H1 (cell line): ENCODE results near the gene MSH5. TPM values are rescaled to one million over a fixed set of nuclear protein-coding genes. Genes with fewer than 3 reads are reported as not detected.

Experiments
- CTCF ChIA-PET: fragments of 300-600 bp; sonication (Branson Sonifier 250); formaldehyde crosslinking; loops from one replicate; lab custom pipeline; 2021; ENCODE audit not compliant: partially characterized antibody; lab: Charles Lee
- POLR2A ChIA-PET: fragments of 300-600 bp; sonication (Branson Sonifier 250); formaldehyde crosslinking; loops from one replicate; lab custom pipeline; 2021; ENCODE audit warnings: inconsistent platforms; ENCODE audit not compliant: partially characterized antibody; lab: Charles Lee
- DNase-seq, 2 experiments: peaks; one replicate each; pipeline versions ENCODE4 v3.0.0 to v3.0.0-alpha.2; 2010 to 2022; ENCODE audit warnings: low spot score in 2 of 2, low read depth in 1 of 2, mixed read lengths in 1 of 2
- FAIRE-seq: peaks from 2 replicates; lab custom pipeline; 2011; peaks lifted over from hg19 to GRCh38; lab: Jason Lieb, UNC
- H2AFZ ChIP-seq: 2 replicates; pipeline ENCODE4 v1.8.1; 2012; ENCODE audit warnings: low read length, inconsistent platforms
- H2AK5ac ChIP-seq: 2 replicates; pipeline ENCODE4 v1.6.1; 2013; ENCODE audit warnings: low read depth, low read length
- H2BK120ac ChIP-seq: replicated peaks from 2 replicates; pipeline ENCODE3; 2013; ENCODE audit warnings: low read depth, low read length, inconsistent platforms
- H2BK12ac ChIP-seq: 2 replicates; pipeline ENCODE4 v1.6.1; 2013; ENCODE audit warnings: low read depth, low read length
- H2BK15ac ChIP-seq: 2 replicates; pipeline ENCODE4 v1.6.1; 2013; ENCODE audit warnings: low read length
- H2BK20ac ChIP-seq: 2 replicates; pipeline ENCODE4 v1.6.1; 2013; ENCODE audit warnings: low read length
- H2BK5ac ChIP-seq: 2 replicates; pipeline ENCODE4 v1.6.1; 2013; ENCODE audit warnings: low read depth, low read length
- H3K14ac ChIP-seq: 2 replicates; pipeline ENCODE4 v1.6.1; 2013; ENCODE audit warnings: inconsistent platforms; ENCODE audit not compliant: insufficient read length
- H3K18ac ChIP-seq: 2 replicates; pipeline ENCODE4 v1.6.1; 2013; ENCODE audit warnings: low read length; ENCODE audit errors: extremely low read depth
- H3K23ac ChIP-seq: 2 replicates; pipeline ENCODE4 v1.6.1; 2013; ENCODE audit warnings: inconsistent platforms; ENCODE audit not compliant: insufficient read length
- H3K23me2 ChIP-seq: 2 replicates; pipeline ENCODE4 v1.6.1; 2013; ENCODE audit warnings: low read depth, low read length
- H3K27ac ChIP-seq: 2 replicates; pipeline ENCODE4 v1.6.1; 2011; ENCODE audit warnings: low read depth, low read length, inconsistent platforms
- H3K27me3 ChIP-seq, 4 experiments: replicated peaks in 1 of 4; 1 replicate in 1 of 4; 2 replicates in 3 of 4; pipeline versions ENCODE4 v1.6.1 to v1.8.1; 2011 to 2013; ENCODE audit warnings: low read length in 3 of 4, mild to moderate bottlenecking in 3 of 4, inconsistent platforms in 2 of 4, mixed read lengths in 2 of 4, moderate library complexity in 1 of 4; ENCODE audit not compliant: control insufficient read depth in 3 of 4, insufficient read depth in 3 of 4; ENCODE audit errors: extremely low read depth in 1 of 4
- H3K36me3 ChIP-seq, 4 experiments: 2 replicates each; pipeline versions ENCODE4 v1.6.1 to v1.8.1; 2011 to 2013; ENCODE audit warnings: mild to moderate bottlenecking in 4 of 4, low read length in 3 of 4, moderate library complexity in 2 of 4, control low read depth in 1 of 4, inconsistent platforms in 1 of 4; ENCODE audit not compliant: insufficient read depth in 4 of 4, control insufficient read depth in 2 of 4
- H3K4ac ChIP-seq: replicated peaks from 2 replicates; pipeline ENCODE3; 2013; ENCODE audit warnings: low read length, low read depth, mixed read lengths, inconsistent platforms; ENCODE audit not compliant: insufficient read length
- H3K4me1 ChIP-seq, 4 experiments: replicated peaks in 1 of 4; 1 replicate in 1 of 4; 2 replicates in 3 of 4; pipeline versions ENCODE4 v1.6.1 to v1.8.1; 2011 to 2013; ENCODE audit warnings: low read length in 3 of 4, inconsistent platforms in 2 of 4, mixed read lengths in 1 of 4; ENCODE audit not compliant: insufficient read depth in 4 of 4, control insufficient read depth in 3 of 4
- H3K4me2 ChIP-seq, 2 experiments: 2 replicates each; pipeline versions ENCODE4 v1.6.1 to v1.8.1; 2011 to 2013; ENCODE audit warnings: low read depth in 2 of 2, low read length in 2 of 2, control low read depth in 1 of 2, inconsistent platforms in 1 of 2, mild to moderate bottlenecking in 1 of 2; ENCODE audit not compliant: insufficient read depth in 1 of 2
- H3K4me3 ChIP-seq, 4 experiments: fragments of 200-600, 300-600 bp in 1 of 4; sonication (generic), shearing (Covaris generic), sonication (Bioruptor Twin) in 1 of 4; 2 replicates each; pipeline versions ENCODE4 v1.5.1 to v1.8.1; 2011 to 2016; ENCODE audit warnings: low read length in 4 of 4, low read depth in 3 of 4, control low read depth in 2 of 4, inconsistent platforms in 2 of 4, mild to moderate bottlenecking in 2 of 4, mixed read lengths in 1 of 4, moderate library complexity in 1 of 4; ENCODE audit not compliant: insufficient read depth in 2 of 4; ENCODE audit errors: extremely low read depth in 1 of 4
- H3K56ac ChIP-seq: replicated peaks from 2 replicates; pipeline ENCODE3; 2013; ENCODE audit warnings: low read depth, mild to moderate bottlenecking, mixed read lengths, low read length, inconsistent platforms; ENCODE audit not compliant: insufficient read length
- H3K79me1 ChIP-seq: 2 replicates; pipeline ENCODE4 v1.6.1; 2013; ENCODE audit warnings: low read depth, low read length, control low read depth
- H3K79me2 ChIP-seq, 2 experiments: 2 replicates each; pipeline versions ENCODE4 v1.6.1 to v1.8.1; 2012 to 2013; ENCODE audit warnings: low read length in 2 of 2, mild to moderate bottlenecking in 2 of 2, inconsistent platforms in 1 of 2; ENCODE audit not compliant: insufficient read depth in 2 of 2, control insufficient read depth in 1 of 2
- H3K9ac ChIP-seq, 4 experiments: replicated peaks in 1 of 4; 1 replicate in 1 of 4; 2 replicates in 3 of 4; pipeline versions ENCODE4 v1.6.1 to v1.8.1; 2011 to 2013; ENCODE audit warnings: low read depth in 3 of 4, low read length in 3 of 4, control low read depth in 2 of 4, mild to moderate bottlenecking in 2 of 4, moderate library complexity in 2 of 4, inconsistent platforms in 1 of 4; ENCODE audit errors: extremely low read depth in 1 of 4
- H3K9me3 ChIP-seq, 2 experiments: 2 replicates each; pipeline versions ENCODE4 v1.6.1 to v1.8.1; 2012 to 2013; ENCODE audit warnings: mild to moderate bottlenecking in 2 of 2, moderate library complexity in 2 of 2, control low read depth in 1 of 2, inconsistent platforms in 1 of 2, low read depth in 1 of 2, low read length in 1 of 2, mixed read lengths in 1 of 2; ENCODE audit not compliant: insufficient read depth in 2 of 2
- H4K20me1 ChIP-seq, 2 experiments: replicated peaks in 1 of 2; 2 replicates each; pipeline versions ENCODE3 to v1.8.1; 2011 to 2013; ENCODE audit warnings: inconsistent platforms in 2 of 2, low read length in 2 of 2, mild to moderate bottlenecking in 1 of 2; ENCODE audit not compliant: insufficient read depth in 2 of 2, control insufficient read depth in 1 of 2
- H4K5ac ChIP-seq: 2 replicates; pipeline ENCODE4 v1.6.1; 2013; ENCODE audit warnings: low read length, low read depth, mixed read lengths, inconsistent platforms; ENCODE audit not compliant: insufficient read length
- H4K8ac ChIP-seq: 2 replicates; pipeline ENCODE4 v1.8.0; 2013; ENCODE audit warnings: mild to moderate bottlenecking, moderate library complexity, low read length, inconsistent platforms; ENCODE audit not compliant: insufficient read depth; ENCODE audit errors: extremely low read depth
- H4K91ac ChIP-seq: replicated peaks from 2 replicates; pipeline ENCODE3; 2013; ENCODE audit warnings: low read length, mixed read lengths, inconsistent platforms; ENCODE audit not compliant: insufficient read length
- EP300 ChIP-seq, 2 experiments: IDR thresholded peaks; 1 replicate in 1 of 2; 2 replicates in 1 of 2; pipeline ENCODE4 v1.6.1; 2011 to 2012; ENCODE audit warnings: low read depth in 2 of 2, low read length in 2 of 2, mild to moderate bottlenecking in 2 of 2, borderline replicate concordance in 1 of 2, inconsistent platforms in 1 of 2, moderate library complexity in 1 of 2
- SIRT6 ChIP-seq: IDR thresholded peaks from one replicate; pipeline ENCODE4 v1.7.1; 2012; ENCODE audit warnings: low read length, inconsistent platforms
- WGBS, 2 experiments: shearing (Covaris generic) in 1 of 2; methylation state at CpG; one replicate each; pipeline versions ENCODE4 v1.1.6 to v1.1.7; 2013 to 2015; ENCODE audit warnings: low lambda C conversion rate in 2 of 2, mixed read lengths in 2 of 2, inconsistent platforms in 1 of 2, low coverage in 1 of 2, missing lambda C conversion rate in 1 of 2; ENCODE audit not compliant: insufficient replicate concordance in 2 of 2, insufficient coverage in 1 of 2, insufficient read length in 1 of 2; ENCODE audit errors: extremely low coverage in 1 of 2, missing lambda C conversion rate in 1 of 2; 5-methylcytosine and 5-hydroxymethylcytosine counted together
- polyA plus RNA-seq, 7 experiments: library from polyadenylated mRNA; depleted of rRNA in 3 of 7; stranded (reverse) in 5 of 7; unstranded in 2 of 7; fragments of >200 nt in 5 of 7; fragments of 200-250 nt in 2 of 7; gene quantifications; 1 replicate in 5 of 7; 2 replicates in 1 of 7; 4 replicates in 1 of 7; pipeline versions ENCODE4 v1.2.1 to v1.2.3, GENCODE V29; 2011 to 2013; ENCODE audit warnings: missing spikeins in 2 of 7, mixed read lengths in 2 of 7
- total RNA-seq: library from RNA; stranded (reverse); fragmentation: NEBNext Ultra II Directional; extraction: Animal tissue kit (Norgen Biotek cat#: 25700); gene quantifications from 2 replicates; pipeline ENCODE4 v1.2.1, GENCODE V29; 2021

The MSH5 gene
- total and polyA plus RNA-seq, 2 of the 8 experiments (the other 6 are each of a cell fraction or from before 2014, with no cell fraction given) = 25.3 to 26.5 TPM

- CTCF ChIA-PET = interaction anchor here (0.9 to 8.9 kb wide), 9 partner anchors 10 to 103 kb away, joined by 3 to 89 read pairs (median 3); partner anchors contain the start of genes LY6G6D and MSH5
- Histone ChIP-seq H3K23me2 (peaks cover 2% of the 10 kb centered on the region; the same call in 1 of the 2 replicates), H3K14ac (no peak overlapping the region), H2AK5ac (no peak overlapping the region), H2BK12ac (no peak overlapping the region), H3K79me1 (0 out of 2 replicates have a peak, but pooled peaks cover 3% of the 10 kb centered on the region), H2AFZ (no peak overlapping the region), H2BK120ac (no peak overlapping the region), H3K4me2 (no peak overlapping the region), H3K9me3 (no peaks in the 10 kb centered on the region), H2BK5ac (no peak overlapping the region), H3K18ac (no peak overlapping the region), H3K27me3 (no peaks in the 10 kb centered on the region), H4K5ac (no peak overlapping the region), H3K4me3 (no peak overlapping the region), H2BK15ac (no peak overlapping the region), H3K36me3 (peaks cover under 1 to 22% (median 19%) of the 10 kb centered on the region in 4 experiments; a peak in 7 of 8 replicates), H4K20me1 (peaks cover 0 to 1% of the 10 kb centered on the region in 2 experiments), H4K91ac (no peak overlapping the region), H3K4ac (no peak overlapping the region), H2BK20ac (no peak overlapping the region), H3K56ac (no peak overlapping the region), H3K79me2 (no peaks in the 10 kb centered on the region), H3K9ac (no peak overlapping the region), H3K4me1 (peaks cover 2 to 13% (median 7%) of the 10 kb centered on the region in 4 experiments), H4K8ac (no peak overlapping the region), H3K23ac (no peak overlapping the region), H3K27ac (no peak overlapping the region)
- FAIRE-seq = no peak
- WGBS, 2 experiments = 87% methylated on average over 7 of the region's 7 CpGs; no CpG with 5 or more reads in 1 of the 2 experiments
- POLR2A ChIA-PET = interaction anchor here (1.0 to 7.2 kb wide), 5 partner anchors 11 to 100 kb away, joined by 3 to 73 read pairs (median 3); partner anchors contain the start of genes CLIC1, HSPA1B and MSH5
- DNase-seq = no peak
- TF ChIP-seq EP300 (IDR thresholded peaks at IDR 0.05; ENCODE audit: borderline replicate concordance in 1 of 2, low read depth in 2 of 2, low read length in 2 of 2) = no peak
- no peak for TF ChIP-seq SIRT6
Measured at GRCh38 chr6:31727034-31727716, 12.6 kb upstream of the MSH5 start.
